NCI-H1436 (cell line): ENCODE data around the gene JPH4.
A peak's percentile ranks its signal among the peaks of the same experiment; 100 is the strongest.

Experiments used
- DNase-seq: peaks from one replicate; lab custom pipeline; 2025; lab: John Stamatoyannopoulos, UW

Gene JPH4

GRCh38 chr14:23579311-23579630 lies 681 bp upstream of the JPH4 start:
- DNase-seq: no peak

GRCh38 chr14:23577710-23578392 lies 739 bp downstream of the JPH4 start:
- DNase-seq: no peak

GRCh38 chr14:23577004-23577681 lies 1.4 kb downstream of the JPH4 start:
- no peak for DNase-seq

- peak; percentile 57 for DNase-seq
Observed at GRCh38 chr14:23573384-23574015, 5.1 kb downstream of the JPH4 start.

GRCh38 chr14:23572836-23573235 lies 5.8 kb downstream of the JPH4 start:
- no peak for DNase-seq

- no peak for DNase-seq
Observed at GRCh38 chr14:23572524-23572828, 6.1 kb downstream of the JPH4 start.

- no peak for DNase-seq
Observed at GRCh38 chr14:23571701-23572523, 6.7 kb downstream of the JPH4 start.

- DNase-seq: no peak
Observed at GRCh38 chr14:23570806-23571483, 7.6 kb downstream of the JPH4 start.

- peak; percentile 65 for DNase-seq
Observed at GRCh38 chr14:23569443-23570151, 9.0 kb downstream of the JPH4 start.

GRCh38 chr14:23568600-23569331 lies 9.8 kb downstream of the JPH4 start:
- DNase-seq: peak; percentile 18

- no peak for DNase-seq
Observed at GRCh38 chr14:23568021-23568599, 10.5 kb downstream of the JPH4 start.

GRCh38 chr14:23567186-23568020 lies 11.2 kb downstream of the JPH4 start, which contains the start of gene AP1G2:
Gene AP1G2, minus strand, starts transcription at chr14:23567791. Its CDS starts 477 bp downstream, at chr14:23567314.
- DNase-seq: peak; percentile 83

GRCh38 chr14:23566778-23567185 lies 11.8 kb downstream of the JPH4 start:
- no peak for DNase-seq

- no peak for DNase-seq
Observed at GRCh38 chr14:23566112-23566777, 12.3 kb downstream of the JPH4 start.

- DNase-seq: no peak
Observed at GRCh38 chr14:23565626-23566025, 13.0 kb downstream of the JPH4 start.

- no peak for DNase-seq
Observed at GRCh38 chr14:23564876-23565275, 13.7 kb downstream of the JPH4 start.

GRCh38 chr14:23564181-23564812 lies 14.3 kb downstream of the JPH4 start:
- no peak for DNase-seq

- no peak for DNase-seq
Observed at GRCh38 chr14:23563473-23564180, 15.0 kb downstream of the JPH4 start.
